Endothelial cell of umbilical vein (primary cell): ENCODE data around the gene COL6A3. TPM values are rescaled to one million over a fixed set of nuclear protein-coding genes. Genes with fewer than 3 reads are reported as not detected.

Experiments used
- BruUV-seq: library from RNA; stranded (reverse); fragments of 400-500 nt; replicated peaks from 2 replicates; lab custom pipeline; 2021; lab: Mats Ljungman, UMichigan
- CTCF ChIA-PET: fragments of 300-600, 350-600 bp; sonication (Branson Sonifier 250); formaldehyde crosslinking; loops from one replicate; lab custom pipeline; 2021; ENCODE audit warnings: antibody characterized with exemption, inconsistent platforms; lab: Charles Lee
- POLR2A ChIA-PET: fragments of 300-600, 350-600 bp; sonication (Branson Sonifier 250); formaldehyde crosslinking; loops from one replicate; lab custom pipeline; 2021; ENCODE audit warnings: antibody characterized with exemption, inconsistent platforms; lab: Charles Lee
- DNase-seq: peaks from one replicate; pipeline ENCODE4 v3.0.0-alpha.2; 2011; ENCODE audit warnings: low read depth, low spot score
- FAIRE-seq: peaks from 2 replicates; lab custom pipeline; 2011; peaks lifted over from hg19 to GRCh38; lab: Jason Lieb, UNC
- H2AFZ ChIP-seq: 2 replicates; pipeline ENCODE4 v1.6.0; 2012; ENCODE audit warnings: low read depth, low read length, control low read depth, inconsistent platforms
- H3K27ac ChIP-seq: 2 replicates; pipeline ENCODE4 v1.5.1; 2011; ENCODE audit warnings: low read depth, mild to moderate bottlenecking, control low read depth, low read length, moderate library complexity; ENCODE audit not compliant: insufficient read depth
- H3K27me3 ChIP-seq, 2 experiments: 2 replicates each; pipeline versions ENCODE4 v1.6.0 to v1.6.1; 2011; ENCODE audit warnings: low read length in 2 of 2, mixed read lengths in 1 of 2; ENCODE audit not compliant: control insufficient read depth in 2 of 2, insufficient read depth in 2 of 2
- H3K36me3 ChIP-seq, 2 experiments: 2 replicates in 1 of 2; 3 replicates in 1 of 2; pipeline ENCODE4 v1.5.1; 2011; ENCODE audit warnings: low read length in 2 of 2, mild to moderate bottlenecking in 1 of 2, moderate library complexity in 1 of 2; ENCODE audit not compliant: control insufficient read depth in 2 of 2, insufficient read depth in 2 of 2; ENCODE audit errors: extremely low read depth in 1 of 2
- H3K4me1 ChIP-seq: 3 replicates; pipeline ENCODE4 v1.5.1; 2011; ENCODE audit warnings: mild to moderate bottlenecking, low read length; ENCODE audit not compliant: control insufficient read depth, insufficient read depth; ENCODE audit errors: extremely low read depth
- H3K4me2 ChIP-seq: 2 replicates; pipeline ENCODE4 v1.6.1; 2011; ENCODE audit warnings: low read length, control low read depth, mixed read lengths; ENCODE audit not compliant: insufficient read depth
- H3K4me3 ChIP-seq, 3 experiments: fragments of 200-600 bp in 1 of 3; sonication (generic), shearing (Covaris generic) in 1 of 3; replicated peaks in 1 of 3; 2 replicates each; pipeline ENCODE4 v1.5.1; 2011 to 2016; ENCODE audit warnings: control low read depth in 3 of 3, low read length in 3 of 3, mild to moderate bottlenecking in 2 of 3, inconsistent platforms in 1 of 3, low read depth in 1 of 3, moderate library complexity in 1 of 3; ENCODE audit not compliant: insufficient read depth in 1 of 3
- H3K79me2 ChIP-seq: 2 replicates; pipeline ENCODE4 v1.6.0; 2012; ENCODE audit warnings: low read length, inconsistent platforms; ENCODE audit not compliant: control insufficient read depth, insufficient read depth
- H3K9ac ChIP-seq: replicated peaks from 2 replicates; pipeline ENCODE3; 2011; ENCODE audit warnings: low read length, control low read depth; ENCODE audit not compliant: insufficient read depth; ENCODE audit errors: extremely low read depth
- H3K9me1 ChIP-seq: replicated peaks from 3 replicates; pipeline ENCODE4 v1.6.0; 2011; ENCODE audit warnings: mild to moderate bottlenecking, low read length; ENCODE audit not compliant: control insufficient read depth, insufficient read depth; ENCODE audit errors: extremely low read depth
- H3K9me3 ChIP-seq: replicated peaks from 2 replicates; pipeline ENCODE4 v1.5.1; 2012; ENCODE audit warnings: low read length, inconsistent platforms; ENCODE audit not compliant: control insufficient read depth, insufficient read depth
- H4K20me1 ChIP-seq: replicated peaks from 2 replicates; pipeline ENCODE3; 2011; ENCODE audit warnings: mild to moderate bottlenecking, low read length; ENCODE audit not compliant: control insufficient read depth, insufficient read depth; ENCODE audit errors: extremely low read depth
- EZH2 ChIP-seq: IDR thresholded peaks from 2 replicates; pipeline ENCODE4 v1.6.1; 2012; ENCODE audit warnings: borderline replicate concordance, low read depth, mild to moderate bottlenecking, moderate library complexity, low read length, inconsistent platforms; ENCODE audit not compliant: severe bottlenecking
- FOS ChIP-seq: IDR thresholded peaks from 2 replicates; pipeline ENCODE4 v1.6.1; 2011; ENCODE audit warnings: mild to moderate bottlenecking, low read length, moderate library complexity, borderline replicate concordance; ENCODE audit not compliant: insufficient read depth
- GATA2 ChIP-seq: IDR thresholded peaks from 2 replicates; pipeline ENCODE4 v1.7.0; 2011; ENCODE audit warnings: low read depth, mild to moderate bottlenecking, moderate library complexity, mixed read lengths, low read length; ENCODE audit not compliant: insufficient read length, insufficient read depth
- JUN ChIP-seq: IDR thresholded peaks from 2 replicates; pipeline ENCODE4 v1.6.1; 2011; ENCODE audit warnings: borderline replicate concordance, low read depth; ENCODE audit not compliant: insufficient read length, insufficient read depth
- MYC ChIP-seq: IDR thresholded peaks from one replicate; pipeline ENCODE4 v1.6.1; 2011; ENCODE audit warnings: mild to moderate bottlenecking, low read depth, low read length
- POLR2A ChIP-seq: IDR thresholded peaks from 2 replicates; pipeline ENCODE4 v1.6.1; 2012; ENCODE audit warnings: low read depth, mild to moderate bottlenecking, control low read depth, low read length
- POLR2AphosphoS5 ChIP-seq: IDR thresholded peaks from 2 replicates; pipeline ENCODE4 v1.6.1; 2012; ENCODE audit warnings: low read depth, mild to moderate bottlenecking, control low read depth, low read length, moderate library complexity; ENCODE audit not compliant: insufficient read depth
- dilution Hi-C: fragments of 300-500 bp; cut with MboI; formaldehyde crosslinking; loops from one replicate; pipeline ENCODE4 v1.15.0; 2019; ENCODE audit warnings: low sequenced_read_pairs; ENCODE audit not compliant: extremely low pct_ligation_motif_present
- intact Hi-C: fragments of 100-400 bp; cut with micrococcal nuclease; formaldehyde crosslinking; loops from one replicate; pipeline ENCODE4 v1.10.0; 2022
- polyA plus RNA-seq, 4 experiments: library from polyadenylated mRNA; depleted of rRNA in 3 of 4; stranded (reverse) in 3 of 4; unstranded in 1 of 4; fragments of >200 nt; gene quantifications; 2 replicates each; pipeline versions ENCODE4 v1.2.1 to v1.2.3, GENCODE V29; 2011 to 2012; ENCODE audit warnings: missing spikeins in 1 of 4
- total RNA-seq: library from RNA; stranded (reverse); gene quantifications from 2 replicates; pipeline ENCODE4 v1.2.3, GENCODE V29; 2021
- TF ChIP-seq, protein P1 (sequence below): IDR thresholded peaks from 2 replicates; pipeline ENCODE4 v1.6.1; 2011; ENCODE audit not compliant: insufficient read depth, insufficient read length
- TF ChIP-seq, protein P2 (sequence below), 2 donors: IDR thresholded peaks; 1 replicate in 1 of 2; 2 replicates in 1 of 2; pipeline ENCODE4 v1.5.1; 2011; ENCODE audit warnings: low read length in 2 of 2, mild to moderate bottlenecking in 2 of 2, moderate library complexity in 2 of 2, control low read depth in 1 of 2, inconsistent platforms in 1 of 2, low read depth in 1 of 2; ENCODE audit not compliant: insufficient read depth in 1 of 2; ENCODE audit errors: extremely low read depth in 1 of 2

The COL6A3 gene
- total and polyA plus RNA-seq, 2 donors (not counting 3 experiments of a cell fraction or from before 2014, with no cell fraction given): 0.03 TPM; not detected in 1

DNA sequence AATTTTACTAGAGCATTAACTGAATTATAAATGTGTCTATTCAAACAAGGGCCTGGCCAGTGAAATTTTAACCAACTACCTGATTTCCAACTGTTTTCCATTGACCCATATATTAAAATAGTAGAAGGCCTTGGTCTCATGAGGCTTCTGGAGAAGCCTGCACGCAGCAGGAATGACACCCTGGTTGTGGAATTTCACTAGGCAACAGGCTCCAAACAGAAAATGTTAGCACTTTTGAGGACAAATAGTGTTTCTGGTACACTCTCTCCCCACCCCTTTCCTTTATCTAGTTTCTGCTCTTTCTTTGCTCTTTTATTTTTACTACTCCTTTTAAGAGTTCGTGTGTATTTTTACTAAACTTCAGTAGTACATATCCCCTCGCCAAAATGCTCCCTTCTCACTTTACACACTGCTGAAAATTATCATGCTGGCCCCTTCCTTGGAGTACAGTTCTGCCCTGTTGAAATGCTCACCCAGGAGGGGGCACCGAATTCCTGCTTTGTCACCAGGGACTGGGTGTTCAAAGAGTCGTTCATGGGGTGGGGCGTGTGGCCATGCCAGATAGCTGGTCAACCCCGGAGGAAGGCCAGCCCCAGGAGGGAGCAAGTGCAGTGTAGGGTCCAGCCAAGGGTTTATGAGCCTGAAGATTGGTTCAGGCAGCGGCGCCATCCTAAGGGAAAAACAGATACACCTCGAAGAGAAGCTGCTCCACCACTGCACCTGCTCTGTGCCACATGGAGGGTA, 22.1 kb upstream of the COL6A3 start:
- no peak overlapping the region for H3K27ac ChIP-seq
- intact Hi-C loops: no loop called here
- no peak for DNase-seq

More for the DNA sequence above, 22.1 kb upstream of the COL6A3 start:
- peaks cover 8% of the 10 kb centered on the region for H3K4me1 ChIP-seq
- no peak for TF ChIP-seq FOS
- TF ChIP-seq, protein P1, sequence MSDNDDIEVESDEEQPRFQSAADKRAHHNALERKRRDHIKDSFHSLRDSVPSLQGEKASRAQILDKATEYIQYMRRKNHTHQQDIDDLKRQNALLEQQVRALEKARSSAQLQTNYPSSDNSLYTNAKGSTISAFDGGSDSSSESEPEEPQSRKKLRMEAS: no peak
- TF ChIP-seq POLR2AphosphoS5: no peak
- TF ChIP-seq, protein P2, sequence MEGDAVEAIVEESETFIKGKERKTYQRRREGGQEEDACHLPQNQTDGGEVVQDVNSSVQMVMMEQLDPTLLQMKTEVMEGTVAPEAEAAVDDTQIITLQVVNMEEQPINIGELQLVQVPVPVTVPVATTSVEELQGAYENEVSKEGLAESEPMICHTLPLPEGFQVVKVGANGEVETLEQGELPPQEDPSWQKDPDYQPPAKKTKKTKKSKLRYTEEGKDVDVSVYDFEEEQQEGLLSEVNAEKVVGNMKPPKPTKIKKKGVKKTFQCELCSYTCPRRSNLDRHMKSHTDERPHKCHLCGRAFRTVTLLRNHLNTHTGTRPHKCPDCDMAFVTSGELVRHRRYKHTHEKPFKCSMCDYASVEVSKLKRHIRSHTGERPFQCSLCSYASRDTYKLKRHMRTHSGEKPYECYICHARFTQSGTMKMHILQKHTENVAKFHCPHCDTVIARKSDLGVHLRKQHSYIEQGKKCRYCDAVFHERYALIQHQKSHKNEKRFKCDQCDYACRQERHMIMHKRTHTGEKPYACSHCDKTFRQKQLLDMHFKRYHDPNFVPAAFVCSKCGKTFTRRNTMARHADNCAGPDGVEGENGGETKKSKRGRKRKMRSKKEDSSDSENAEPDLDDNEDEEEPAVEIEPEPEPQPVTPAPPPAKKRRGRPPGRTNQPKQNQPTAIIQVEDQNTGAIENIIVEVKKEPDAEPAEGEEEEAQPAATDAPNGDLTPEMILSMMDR (IDR thresholded peaks at IDR 0.05; ENCODE audit: extremely low read depth in 1 of 2, insufficient read depth in 1 of 2, low read depth in 1 of 2, low read length in 2 of 2): no peak
- no peak for TF ChIP-seq EZH2
- TF ChIP-seq JUN: no peak
- no peak for TF ChIP-seq POLR2A
- TF ChIP-seq GATA2: no peak
- no peak for TF ChIP-seq MYC
- H4K20me1 ChIP-seq: no peaks in the 10 kb centered on the region
- ChIA-PET CTCF (interaction anchor here (1.2 to 1.8 kb wide), 4 partner anchors 14 to 136 kb away, joined by 4 read pairs; no protein-coding TSS in a partner anchor), POLR2A (no interaction called here)
- no peak for FAIRE-seq
- peaks cover 16 to 25% of the 10 kb centered on the region in 2 experiments for H3K27me3 ChIP-seq
- no peak overlapping the region for H3K4me2 ChIP-seq
- no peaks in the 10 kb centered on the region for H3K9me3 ChIP-seq
- no peak overlapping the region for H2AFZ ChIP-seq
- H3K9me1 ChIP-seq: no peaks in the 10 kb centered on the region
- H3K4me3 ChIP-seq: no peak overlapping the region
- no peak overlapping the region for H3K9ac ChIP-seq
- H3K79me2 ChIP-seq: no peaks in the 10 kb centered on the region
- dilution Hi-C loops: no loop called here
- no TSS peak for BruUV-seq
- H3K36me3 ChIP-seq: no peaks in the 10 kb centered on the region
